KMS-11 (cell line): ENCODE results near the gene RNASEH2A.

Source experiments
- H2AFZ ChIP-seq: fragments of 200-600 bp; sonication (generic); 2 replicates; pipeline ENCODE4 v1.6.1; 2016; ENCODE audit warnings: antibody characterized with exemption, mixed run types, low read depth
- H3K27ac ChIP-seq: fragments of 200-600 bp; sonication (generic); 2 replicates; pipeline ENCODE4 v1.6.1; 2016; ENCODE audit warnings: mild to moderate bottlenecking, mixed run types
- H3K27me3 ChIP-seq: fragments of 200-600 bp; sonication (generic); 2 replicates; pipeline ENCODE4 v1.6.1; 2017; ENCODE audit warnings: mild to moderate bottlenecking, low read depth, mixed run types, moderate library complexity; ENCODE audit not compliant: insufficient read depth
- H3K36me3 ChIP-seq: fragments of 200-600 bp; sonication (generic); 2 replicates; pipeline ENCODE4 v1.6.1; 2017; ENCODE audit warnings: mild to moderate bottlenecking, mixed run types; ENCODE audit not compliant: insufficient read depth
- H3K4me1 ChIP-seq: fragments of 200-600 bp; sonication (generic); 2 replicates; pipeline ENCODE4 v1.6.1; 2016; ENCODE audit warnings: mild to moderate bottlenecking, low read depth, mixed run types; ENCODE audit not compliant: poor library complexity, severe bottlenecking
- H3K4me2 ChIP-seq: fragments of 200-600 bp; sonication (generic); 2 replicates; pipeline ENCODE4 v1.7.0; 2016; ENCODE audit warnings: mild to moderate bottlenecking, mixed run types
- H3K4me3 ChIP-seq: fragments of 200-600 bp; sonication (generic); IDR thresholded peaks from 2 replicates; pipeline ENCODE4 v1.6.1; 2017; ENCODE audit warnings: low read depth, low read length, mixed read lengths; ENCODE audit not compliant: insufficient read depth
- H3K79me2 ChIP-seq: fragments of 200-600 bp; sonication (generic); 2 replicates; pipeline ENCODE4 v1.6.1; 2016; ENCODE audit warnings: low read depth, mixed run types; ENCODE audit not compliant: insufficient read depth
- H3K9ac ChIP-seq: fragments of 200-600 bp; sonication (generic); 2 replicates; pipeline ENCODE4 v1.6.1; 2016; ENCODE audit warnings: mild to moderate bottlenecking, mixed run types
- H4K20me1 ChIP-seq: fragments of 200-600 bp; sonication (generic); 2 replicates; pipeline ENCODE4 v1.6.1; 2016; ENCODE audit warnings: mild to moderate bottlenecking, mixed run types; ENCODE audit not compliant: insufficient read depth
- TF ChIP-seq, protein P1 (sequence below): fragments of 200-600 bp; sonication (generic); conservative IDR thresholded peaks from 2 replicates; pipeline ENCODE4 v1.6.1; 2017; ENCODE audit warnings: low read depth, mild to moderate bottlenecking, antibody characterized with exemption, low read length, moderate library complexity, mixed read lengths

The RNASEH2A gene

DNA sequence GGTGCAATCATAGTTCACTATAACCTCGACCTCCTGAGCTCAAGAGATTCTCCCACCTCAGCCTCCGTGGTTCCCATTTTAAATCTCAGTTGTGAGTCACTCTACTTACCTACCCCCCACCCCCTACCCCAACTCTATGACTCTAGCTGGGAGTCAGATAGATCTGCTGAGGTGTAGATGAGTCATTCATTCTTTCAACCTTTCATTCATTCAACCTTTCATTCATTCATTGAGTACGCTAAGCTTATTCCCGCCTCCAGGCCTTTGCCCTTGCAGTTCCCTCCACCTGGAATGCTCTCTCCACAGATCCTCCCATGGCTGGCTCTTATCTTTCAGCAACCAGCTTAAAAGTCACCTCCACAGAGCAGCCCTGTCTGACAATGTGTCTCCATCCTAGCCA is 30.8 kb downstream of the RNASEH2A start:
- H3K4me3 ChIP-seq = no peak overlapping the region
- peaks cover 15% of the 10 kb centered on the region for H3K4me1 ChIP-seq
- H3K27ac ChIP-seq = no peak overlapping the region
- H3K79me2 ChIP-seq = no peaks in the 10 kb centered on the region
- no peaks in the 10 kb centered on the region for H4K20me1 ChIP-seq
- no peak overlapping the region for H3K4me2 ChIP-seq
- no peaks in the 10 kb centered on the region for H3K36me3 ChIP-seq
- H2AFZ ChIP-seq = no peak overlapping the region
- H3K9ac ChIP-seq = no peak overlapping the region
- H3K27me3 ChIP-seq = peaks cover 44% of the 10 kb centered on the region
- TF ChIP-seq, protein P1, sequence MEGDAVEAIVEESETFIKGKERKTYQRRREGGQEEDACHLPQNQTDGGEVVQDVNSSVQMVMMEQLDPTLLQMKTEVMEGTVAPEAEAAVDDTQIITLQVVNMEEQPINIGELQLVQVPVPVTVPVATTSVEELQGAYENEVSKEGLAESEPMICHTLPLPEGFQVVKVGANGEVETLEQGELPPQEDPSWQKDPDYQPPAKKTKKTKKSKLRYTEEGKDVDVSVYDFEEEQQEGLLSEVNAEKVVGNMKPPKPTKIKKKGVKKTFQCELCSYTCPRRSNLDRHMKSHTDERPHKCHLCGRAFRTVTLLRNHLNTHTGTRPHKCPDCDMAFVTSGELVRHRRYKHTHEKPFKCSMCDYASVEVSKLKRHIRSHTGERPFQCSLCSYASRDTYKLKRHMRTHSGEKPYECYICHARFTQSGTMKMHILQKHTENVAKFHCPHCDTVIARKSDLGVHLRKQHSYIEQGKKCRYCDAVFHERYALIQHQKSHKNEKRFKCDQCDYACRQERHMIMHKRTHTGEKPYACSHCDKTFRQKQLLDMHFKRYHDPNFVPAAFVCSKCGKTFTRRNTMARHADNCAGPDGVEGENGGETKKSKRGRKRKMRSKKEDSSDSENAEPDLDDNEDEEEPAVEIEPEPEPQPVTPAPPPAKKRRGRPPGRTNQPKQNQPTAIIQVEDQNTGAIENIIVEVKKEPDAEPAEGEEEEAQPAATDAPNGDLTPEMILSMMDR = no peak

DNA sequence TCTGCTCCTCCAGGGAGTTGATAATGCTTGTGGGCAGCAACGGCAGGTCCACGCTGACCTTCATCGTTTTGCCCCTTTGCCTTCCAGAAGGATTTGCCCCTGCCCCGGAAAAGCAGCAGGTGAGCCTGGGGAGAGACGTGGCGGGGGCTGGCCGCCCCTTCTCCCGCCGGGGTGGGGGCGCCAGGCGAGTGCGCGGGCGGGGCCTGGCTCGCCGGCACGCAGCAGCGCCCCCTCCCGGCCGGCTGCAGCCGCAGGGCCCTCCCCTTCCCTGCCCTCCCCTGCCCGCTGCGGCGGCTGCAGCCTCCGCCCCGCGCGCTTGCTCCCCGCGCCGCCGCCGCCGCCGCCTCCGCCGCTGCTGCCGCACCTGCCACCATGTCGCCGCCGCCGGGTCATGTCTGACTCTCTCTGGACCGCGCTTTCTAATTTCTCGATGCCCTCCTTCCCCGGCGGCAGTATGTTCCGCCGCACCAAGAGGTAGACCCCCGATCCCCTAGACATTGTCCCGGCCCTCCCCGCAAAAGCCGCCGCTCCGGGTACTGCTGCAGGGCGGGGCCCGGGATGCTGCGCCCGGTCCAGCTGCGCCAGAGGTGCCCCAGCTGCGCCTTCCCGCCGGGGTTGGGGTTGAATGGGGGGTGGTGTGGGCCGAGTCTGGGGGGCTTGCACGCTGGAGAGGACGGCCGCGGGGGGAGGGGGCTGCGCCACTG is 31.9 kb downstream of the RNASEH2A start, which contains the start of gene MAST1:
MAST1 (plus strand) TSS at position 334 of the 704 bp plus-strand sequence; CDS start at position 392, 58 bp downstream.
- peaks cover 6% of the 10 kb centered on the region for H3K4me1 ChIP-seq
- H3K4me3 ChIP-seq = no peak within 1 kb of the TSS
- H3K9ac ChIP-seq = peak within 1 kb of the TSS; percentile 61
- H4K20me1 ChIP-seq = no peaks in the 10 kb centered on the region
- TF ChIP-seq, protein P1 = peak; percentile 46
- H3K27ac ChIP-seq = no peak within 1 kb of the TSS
- peaks cover 40% of the 10 kb centered on the region for H3K27me3 ChIP-seq
- peak within 1 kb of the TSS; percentile 76 for H2AFZ ChIP-seq
- peak within 1 kb of the TSS; percentile 89 for H3K4me2 ChIP-seq
- no peaks in the 10 kb centered on the region for H3K79me2 ChIP-seq
- no peaks in the 10 kb centered on the region for H3K36me3 ChIP-seq

DNA sequence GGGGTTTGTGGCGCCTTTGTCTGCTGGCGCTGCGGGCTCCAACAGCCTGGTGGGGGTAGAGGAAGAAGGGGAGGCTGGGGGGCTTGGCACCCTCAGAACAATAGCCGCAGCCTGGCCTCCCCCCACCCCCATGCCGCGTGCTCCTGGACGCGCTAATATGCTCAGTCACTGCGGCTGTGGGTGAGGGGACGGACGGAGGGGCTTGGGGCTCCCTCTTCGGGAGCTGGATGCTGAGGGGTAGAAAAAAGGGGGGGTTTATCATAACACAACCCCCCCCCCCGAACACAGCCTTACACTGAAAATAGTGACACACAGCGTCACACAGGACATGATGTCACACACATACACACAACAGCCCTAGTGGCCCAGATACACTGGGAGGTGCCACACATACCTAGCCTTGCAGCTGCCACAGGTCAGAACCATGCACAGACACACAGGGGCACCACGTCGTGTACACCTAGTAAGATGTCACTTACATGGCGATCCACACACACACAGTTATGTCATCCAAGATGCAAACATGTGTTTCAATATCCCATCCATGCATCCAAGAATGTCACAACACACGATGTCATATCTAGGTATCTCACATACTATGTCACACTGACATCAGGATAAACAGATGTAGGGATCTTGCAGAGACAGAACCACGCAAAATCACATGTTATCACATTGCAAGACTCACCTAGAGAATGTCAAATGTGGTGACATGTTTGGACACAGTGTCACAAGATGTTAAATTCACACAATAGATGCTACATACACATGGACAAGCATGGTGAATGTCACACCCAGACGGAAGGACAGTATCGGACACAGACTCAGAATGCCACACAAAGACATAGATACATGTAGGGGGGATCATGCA is 32.7 kb downstream of the RNASEH2A start:
- Histone ChIP-seq H2AFZ (peak overlapping the region; percentile 76), H3K9ac (peak overlapping the region; percentile 61), H3K27ac (no peak overlapping the region), H3K27me3 (peaks cover 36% of the 10 kb centered on the region), H3K4me3 (no peak overlapping the region), H4K20me1 (no peaks in the 10 kb centered on the region), H3K36me3 (no peaks in the 10 kb centered on the region), H3K4me2 (peak overlapping the region; percentile 89), H3K79me2 (no peaks in the 10 kb centered on the region), H3K4me1 (peaks cover 5% of the 10 kb centered on the region)
- TF ChIP-seq, protein P1 = no peak

DNA sequence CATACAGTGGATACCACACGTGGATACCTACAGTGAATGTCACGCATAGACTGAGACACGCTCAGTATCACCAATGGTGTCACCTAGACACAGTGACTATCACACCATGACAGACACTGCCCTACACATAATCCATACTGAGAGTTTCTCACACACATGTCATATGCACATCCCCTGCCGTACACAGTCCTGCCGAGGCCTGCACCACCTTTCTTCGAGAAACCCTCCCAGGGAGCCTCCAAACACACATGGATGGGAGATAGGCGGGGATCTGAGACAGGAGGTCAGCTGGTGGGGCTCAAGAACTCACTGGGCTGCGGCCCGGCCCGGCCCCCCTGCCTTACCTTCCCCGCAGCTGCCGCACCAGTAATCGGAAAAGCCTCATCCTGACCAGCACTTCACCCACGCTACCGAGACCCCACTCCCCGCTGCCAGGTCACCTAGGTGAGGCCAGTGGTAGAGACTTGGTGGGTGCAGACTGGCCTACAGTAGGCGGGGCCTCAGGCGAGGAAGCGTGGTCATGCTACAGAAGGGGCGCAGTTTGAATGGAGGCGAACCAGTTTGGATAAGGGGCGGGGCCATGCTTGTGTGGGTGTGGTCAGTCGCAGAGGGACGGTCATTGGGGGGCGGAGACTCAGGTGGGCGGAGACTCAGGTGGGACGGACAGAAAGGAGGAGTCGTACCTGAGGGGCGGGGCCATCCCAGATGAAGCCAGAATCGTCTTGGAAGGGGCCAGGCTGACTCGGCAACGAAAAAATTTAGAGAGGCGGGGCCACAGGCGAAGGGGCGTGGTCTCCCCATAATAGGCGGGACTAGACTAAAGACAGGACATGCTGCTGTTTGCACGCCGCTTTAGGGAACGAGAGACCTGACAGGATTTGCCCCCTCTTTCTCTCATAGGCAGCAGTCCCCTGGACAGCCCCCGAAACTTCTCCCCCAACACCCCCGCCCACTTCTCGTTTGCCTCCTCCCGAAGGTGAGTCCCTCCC is 34.0 kb downstream of the RNASEH2A start:
- H3K27ac ChIP-seq = no peak overlapping the region
- H3K4me1 ChIP-seq = peaks cover 5% of the 10 kb centered on the region
- TF ChIP-seq, protein P1 = no peak
- H4K20me1 ChIP-seq = no peaks in the 10 kb centered on the region
- H3K27me3 ChIP-seq = peaks cover 24% of the 10 kb centered on the region
- H2AFZ ChIP-seq = no peak overlapping the region
- H3K36me3 ChIP-seq = no peaks in the 10 kb centered on the region
- no peak overlapping the region for H3K4me3 ChIP-seq
- no peak overlapping the region for H3K9ac ChIP-seq
- H3K4me2 ChIP-seq = peak overlapping the region; percentile 29; the same call in 1 of the 2 replicates
- no peaks in the 10 kb centered on the region for H3K79me2 ChIP-seq
